GM12864 (cell line): ENCODE data around the gene TMEM26.

ENCODE experiments used
- DNase-seq: peaks from one replicate; pipeline ENCODE4 v3.0.0-alpha.2; 2011; ENCODE audit warnings: low read depth
- H3K4me3 ChIP-seq: 2 replicates; pipeline ENCODE4 v1.5.1; 2011; ENCODE audit warnings: mild to moderate bottlenecking, low read depth, low read length, control low read depth
- TF ChIP-seq, protein P1 (sequence below): IDR thresholded peaks from 2 replicates; pipeline ENCODE4 v1.5.1; 2011; ENCODE audit warnings: low read depth, mild to moderate bottlenecking, moderate library complexity, low read length, control low read depth, inconsistent platforms; ENCODE audit errors: missing control alignments

Gene TMEM26

GRCh38 chr10:61415824-61416223 lies 37.4 kb downstream of the TMEM26 start:
- no peak for DNase-seq
- TF ChIP-seq, protein P1, sequence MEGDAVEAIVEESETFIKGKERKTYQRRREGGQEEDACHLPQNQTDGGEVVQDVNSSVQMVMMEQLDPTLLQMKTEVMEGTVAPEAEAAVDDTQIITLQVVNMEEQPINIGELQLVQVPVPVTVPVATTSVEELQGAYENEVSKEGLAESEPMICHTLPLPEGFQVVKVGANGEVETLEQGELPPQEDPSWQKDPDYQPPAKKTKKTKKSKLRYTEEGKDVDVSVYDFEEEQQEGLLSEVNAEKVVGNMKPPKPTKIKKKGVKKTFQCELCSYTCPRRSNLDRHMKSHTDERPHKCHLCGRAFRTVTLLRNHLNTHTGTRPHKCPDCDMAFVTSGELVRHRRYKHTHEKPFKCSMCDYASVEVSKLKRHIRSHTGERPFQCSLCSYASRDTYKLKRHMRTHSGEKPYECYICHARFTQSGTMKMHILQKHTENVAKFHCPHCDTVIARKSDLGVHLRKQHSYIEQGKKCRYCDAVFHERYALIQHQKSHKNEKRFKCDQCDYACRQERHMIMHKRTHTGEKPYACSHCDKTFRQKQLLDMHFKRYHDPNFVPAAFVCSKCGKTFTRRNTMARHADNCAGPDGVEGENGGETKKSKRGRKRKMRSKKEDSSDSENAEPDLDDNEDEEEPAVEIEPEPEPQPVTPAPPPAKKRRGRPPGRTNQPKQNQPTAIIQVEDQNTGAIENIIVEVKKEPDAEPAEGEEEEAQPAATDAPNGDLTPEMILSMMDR = no peak
- H3K4me3 ChIP-seq = no peak overlapping the region

GRCh38 chr10:61411706-61412105 lies 41.5 kb downstream of the TMEM26 start:
- no peak overlapping the region for H3K4me3 ChIP-seq
- TF ChIP-seq, protein P1 = no peak
- DNase-seq = no peak

- no peak for DNase-seq
- TF ChIP-seq, protein P1 = no peak
- H3K4me3 ChIP-seq = no peak overlapping the region
Observed at GRCh38 chr10:61410353-61411070, 42.7 kb downstream of the TMEM26 start.

- DNase-seq = no peak
- no peak overlapping the region for H3K4me3 ChIP-seq
- TF ChIP-seq, protein P1 = no peak
Observed at GRCh38 chr10:61409157-61409556, 44.0 kb downstream of the TMEM26 start.

GRCh38 chr10:61408105-61408504 lies 45.1 kb downstream of the TMEM26 start:
- no peak for DNase-seq
- TF ChIP-seq, protein P1 = no peak
- H3K4me3 ChIP-seq = no peak overlapping the region

- TF ChIP-seq, protein P1 = no peak
- H3K4me3 ChIP-seq = no peak overlapping the region
- DNase-seq = no peak
Observed at GRCh38 chr10:61406736-61407135, 46.4 kb downstream of the TMEM26 start.

DNA sequence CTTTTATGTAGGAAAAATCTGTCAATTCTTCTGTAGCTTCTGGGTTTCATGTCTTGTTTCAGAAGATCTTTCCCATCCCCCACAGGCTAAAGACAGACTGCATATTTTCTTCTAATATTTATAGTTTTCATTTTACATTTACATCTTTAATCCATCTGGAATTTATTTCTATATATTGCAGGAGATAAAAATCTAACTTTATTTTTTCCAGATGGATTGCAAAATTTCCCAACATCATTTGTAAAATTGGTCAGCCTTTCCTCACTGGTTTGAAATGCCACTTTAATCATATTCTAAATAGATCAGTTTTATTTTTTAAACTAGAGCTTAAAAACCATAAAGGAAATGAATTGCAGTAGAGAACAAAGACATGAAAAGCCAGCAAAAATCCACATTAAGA lies 46.9 kb downstream of the TMEM26 start:
- TF ChIP-seq, protein P1 = no peak
- no peak for DNase-seq
- no peak overlapping the region for H3K4me3 ChIP-seq
